HG03097 (cell line): ENCODE data around the gene PISD.
"Not testable (repeated sequence)": the region's sequence is repeated elsewhere in the genome, so short reads cannot be mapped to it uniquely, and the experiment has no call there.

Experiments
- ATAC-seq: cut with Tn5 transposase; IDR thresholded peaks from one replicate; pipeline ENCODE4 v1.9.1; 2021; ENCODE audit not compliant: unreplicated experiment, low FRiP score

PISD gene

DNA sequence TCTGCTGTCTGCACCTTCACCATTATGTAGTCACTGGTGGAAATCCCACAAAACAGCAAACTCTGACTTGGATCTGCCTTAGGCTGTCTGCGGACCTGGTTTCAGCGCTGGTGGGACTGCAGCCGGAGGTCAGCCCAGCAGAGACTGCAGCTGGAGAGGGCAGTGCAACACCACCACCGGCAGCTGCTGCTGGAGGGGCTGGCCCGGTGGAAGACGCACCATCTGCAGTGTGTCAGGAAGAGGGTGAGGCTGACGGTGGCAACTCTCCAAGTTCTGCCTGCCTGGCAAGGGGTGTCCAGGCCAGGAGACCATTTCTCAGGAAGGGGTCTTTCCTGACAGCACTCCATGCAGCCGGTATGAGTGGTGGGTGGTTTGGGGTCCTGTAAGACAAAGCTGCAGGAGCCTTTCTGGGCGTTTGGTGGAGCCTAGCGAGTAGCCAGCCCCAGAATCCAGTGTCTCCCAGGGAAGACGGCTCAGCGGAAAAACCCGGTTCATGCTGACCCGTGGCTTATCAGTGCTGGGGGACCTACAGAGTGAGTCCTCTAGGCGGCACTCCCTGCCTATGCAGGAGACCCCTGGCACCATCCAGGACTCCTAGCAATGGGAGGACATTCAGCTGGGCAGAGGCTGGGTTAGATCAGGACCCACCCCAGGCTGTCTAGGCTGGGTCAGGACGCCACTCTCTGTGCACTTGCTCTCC is 50.8 kb downstream of the PISD start:
- ATAC-seq: no peak

DNA sequence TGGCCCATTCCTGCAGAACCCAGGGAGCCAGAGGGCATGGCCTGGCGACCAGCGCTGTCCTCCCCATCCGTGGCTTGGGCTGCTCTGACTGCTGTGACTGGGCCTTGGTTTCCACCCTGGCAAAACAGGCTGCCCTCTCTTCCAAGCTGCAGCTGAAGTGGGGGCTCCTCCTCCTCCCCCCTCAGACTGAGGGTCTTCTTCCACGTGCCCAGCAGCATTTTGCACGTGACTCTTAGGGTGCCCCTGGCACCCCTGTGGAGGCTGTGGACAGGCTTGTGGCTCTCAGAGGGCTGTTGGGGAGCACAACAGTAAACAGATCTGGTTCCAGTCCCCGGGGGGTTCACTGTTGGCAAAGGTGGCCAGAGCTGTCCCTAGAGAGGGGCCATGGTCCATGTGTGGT is 51.4 kb downstream of the PISD start:
- no peak for ATAC-seq

DNA sequence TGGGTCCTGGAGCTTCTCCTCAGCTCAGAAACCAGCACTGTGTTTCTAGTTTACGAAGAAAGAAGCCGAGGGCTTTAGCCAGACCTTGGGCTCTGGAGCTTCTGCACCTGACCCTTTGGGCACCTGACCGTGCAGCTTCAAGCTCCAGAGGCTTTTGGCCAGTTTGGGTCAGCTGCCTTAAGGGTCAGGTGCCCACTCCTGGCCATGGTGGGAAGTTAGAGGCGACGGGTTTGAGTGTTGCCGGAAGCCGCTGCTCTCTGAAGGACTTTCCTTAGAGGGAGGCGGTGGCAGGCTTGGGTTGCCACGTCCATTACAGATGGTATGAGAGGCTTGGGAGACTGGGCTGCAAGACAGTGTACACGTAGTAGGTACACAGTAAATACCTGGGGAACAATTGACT is 52.3 kb downstream of the PISD start:
- ATAC-seq: no peak

DNA sequence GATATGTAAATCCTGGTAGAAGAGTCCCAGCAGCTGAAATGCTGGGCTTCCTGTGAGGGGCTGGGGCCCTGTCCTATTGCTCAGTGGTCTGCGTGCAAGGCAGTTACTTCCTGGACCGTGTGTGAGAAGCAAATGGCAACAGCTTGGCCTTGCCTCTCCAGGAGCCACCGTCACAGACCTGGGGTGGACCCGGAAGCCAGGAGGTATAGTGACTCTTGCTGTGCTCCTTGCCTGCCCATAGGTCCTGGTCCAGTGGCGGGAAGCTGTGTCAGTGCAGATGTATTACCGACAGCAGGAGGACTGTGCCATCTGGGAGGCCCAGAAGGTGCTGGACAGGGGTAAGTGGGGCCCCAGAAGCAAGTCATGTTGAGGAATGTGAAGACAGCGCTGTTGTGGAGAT is 54.3 kb downstream of the PISD start:
- ATAC-seq: no peak

DNA sequence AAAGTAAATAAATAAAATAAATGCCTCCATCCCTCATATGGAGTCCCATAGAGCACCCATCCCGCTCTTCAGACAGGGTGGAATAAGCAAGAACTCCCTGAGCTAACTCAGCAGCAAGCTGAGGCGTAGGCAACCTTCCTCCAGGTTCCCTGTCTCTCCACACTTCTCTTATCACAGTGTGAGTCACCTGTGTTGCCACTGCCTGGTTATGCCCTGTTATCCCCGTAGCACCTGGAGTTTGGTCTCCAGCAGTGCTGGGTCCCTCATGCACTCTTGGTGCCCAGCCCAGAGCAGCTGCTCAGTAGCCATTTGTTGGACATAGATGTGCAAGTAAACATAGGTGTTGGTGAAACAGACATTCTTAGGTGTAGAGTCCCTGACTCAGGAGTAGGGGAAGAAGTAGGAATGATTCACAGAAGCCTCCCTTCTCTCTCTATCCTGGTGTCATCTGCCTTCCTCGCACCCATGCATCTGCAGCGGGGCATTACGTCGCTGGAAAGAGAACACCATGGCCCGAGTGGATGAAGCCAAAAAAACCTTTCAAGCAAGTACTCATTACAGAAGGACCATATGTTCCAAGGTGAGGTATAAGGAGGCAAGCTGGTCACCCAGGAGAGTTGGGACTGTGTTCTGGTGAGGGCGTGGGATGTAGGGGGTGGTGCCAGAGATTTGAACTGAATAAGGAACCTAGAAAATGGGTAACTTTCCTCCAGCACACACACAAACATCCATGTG is 56.0 kb downstream of the PISD start:
- ATAC-seq: no peak

DNA sequence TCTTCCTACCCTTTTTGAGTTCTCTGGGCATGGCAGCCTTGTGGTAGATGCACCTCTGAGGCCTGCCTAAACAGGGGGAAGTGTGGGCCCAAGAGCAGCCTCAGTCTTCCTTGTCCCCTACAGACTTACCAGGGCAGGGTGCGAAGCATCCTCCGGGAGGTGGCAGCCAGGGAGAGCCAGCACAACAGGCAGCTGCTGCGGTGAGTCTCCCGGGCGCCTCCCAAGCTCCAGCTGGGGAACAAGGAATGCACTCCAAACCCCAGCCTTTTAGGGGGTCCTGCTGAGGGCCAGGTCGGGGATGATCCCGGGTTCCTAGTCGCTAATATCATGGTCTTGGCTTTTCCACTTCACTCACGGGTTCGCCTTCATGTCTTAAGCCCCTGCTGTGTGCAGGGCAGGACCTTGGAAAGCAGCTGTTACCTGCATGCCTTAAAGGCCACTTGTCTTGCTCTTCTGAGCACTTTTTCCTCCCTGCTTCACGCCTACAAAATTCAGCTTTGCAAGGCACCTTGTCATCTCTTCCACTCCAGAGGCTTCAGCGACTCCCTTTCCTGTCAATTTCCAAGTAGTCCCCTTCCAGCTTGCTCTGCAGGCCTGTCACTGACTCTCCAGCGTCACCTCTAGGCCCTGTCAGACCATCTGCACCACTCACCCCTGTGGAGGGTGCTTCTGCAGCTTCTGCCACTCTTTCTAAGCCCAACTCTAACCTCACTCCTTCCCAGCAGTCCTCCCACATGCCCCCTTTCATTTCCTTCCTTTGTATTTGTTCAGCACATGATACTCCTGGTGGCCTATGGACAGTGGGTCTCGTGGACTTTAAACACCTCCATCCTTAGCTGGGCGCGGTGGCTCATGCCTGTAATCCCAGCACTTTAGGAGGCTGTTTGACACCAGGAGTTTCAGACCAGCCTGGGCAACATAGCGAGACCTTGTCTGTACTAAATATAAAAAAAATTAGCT is 57.0 kb downstream of the PISD start:
- ATAC-seq: no peak

DNA sequence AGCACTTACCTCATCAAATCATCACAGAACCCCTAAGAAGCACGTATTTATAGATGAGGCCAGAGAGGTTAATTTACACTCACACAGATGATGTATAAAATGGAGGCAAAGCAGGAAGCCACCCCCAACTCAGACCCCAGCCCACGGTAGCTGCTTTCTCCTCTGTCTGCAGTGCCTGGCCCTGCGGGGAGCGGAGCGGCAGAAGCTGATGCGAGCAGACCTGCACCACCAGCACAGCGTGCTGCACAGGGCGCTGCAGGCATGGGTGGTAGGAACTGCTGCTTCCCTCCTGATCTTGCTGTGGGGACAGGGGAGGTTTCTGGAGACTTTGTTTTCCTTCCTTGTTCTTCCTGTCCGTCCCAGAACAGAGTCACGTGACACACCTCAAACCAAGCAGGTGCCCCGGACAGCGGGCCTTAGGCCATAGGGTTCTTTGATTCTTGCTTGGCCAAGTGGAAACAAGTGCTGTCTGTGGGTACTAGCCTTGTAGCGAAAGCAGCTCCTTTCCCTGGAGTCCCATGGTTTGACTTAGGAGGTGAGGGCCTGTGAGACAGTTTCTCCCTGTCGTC is 57.8 kb downstream of the PISD start:
- ATAC-seq: no peak

DNA sequence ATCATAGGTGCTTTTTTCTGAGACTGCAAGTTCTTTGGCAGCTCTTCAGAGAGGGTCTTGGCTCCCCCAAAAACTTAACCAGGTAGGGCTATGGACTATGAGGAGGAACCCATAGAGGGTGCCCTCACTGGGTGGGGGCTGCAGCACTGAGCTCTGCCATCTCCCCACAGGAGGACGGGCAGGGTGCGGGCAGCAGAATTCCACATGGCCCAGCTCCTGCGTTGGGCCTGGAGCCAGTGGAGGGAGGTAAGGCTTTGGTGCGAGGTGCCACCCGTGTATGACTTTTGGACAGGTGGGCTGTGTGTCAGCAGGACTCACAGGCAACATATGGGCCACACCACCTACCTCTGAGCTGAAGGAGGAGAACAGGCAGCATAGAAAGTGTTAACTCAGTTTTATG is 58.4 kb downstream of the PISD start:
- ATAC-seq: no peak

DNA sequence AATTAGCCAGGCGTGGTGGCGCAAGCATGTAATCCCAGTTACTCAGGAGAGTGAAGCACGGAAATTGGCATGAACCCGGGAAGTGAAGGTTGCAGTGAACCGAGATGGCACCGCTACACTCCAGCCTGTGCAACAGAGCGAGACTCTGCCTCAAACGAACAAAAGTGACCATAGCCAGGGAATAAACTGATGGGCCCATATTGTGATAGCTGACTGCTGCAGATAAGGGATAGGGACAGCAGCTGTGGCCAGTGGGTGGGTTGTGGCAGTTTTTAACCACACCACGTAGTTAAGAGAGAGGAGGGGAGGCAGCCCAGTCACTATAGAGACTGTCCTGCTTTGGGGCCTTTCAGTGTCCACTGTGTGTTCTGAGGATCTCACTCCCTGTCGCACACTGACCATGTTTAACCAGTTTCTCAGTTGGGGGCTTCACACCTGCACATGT is 58.9 kb downstream of the PISD start:
- ATAC-seq: no peak

DNA sequence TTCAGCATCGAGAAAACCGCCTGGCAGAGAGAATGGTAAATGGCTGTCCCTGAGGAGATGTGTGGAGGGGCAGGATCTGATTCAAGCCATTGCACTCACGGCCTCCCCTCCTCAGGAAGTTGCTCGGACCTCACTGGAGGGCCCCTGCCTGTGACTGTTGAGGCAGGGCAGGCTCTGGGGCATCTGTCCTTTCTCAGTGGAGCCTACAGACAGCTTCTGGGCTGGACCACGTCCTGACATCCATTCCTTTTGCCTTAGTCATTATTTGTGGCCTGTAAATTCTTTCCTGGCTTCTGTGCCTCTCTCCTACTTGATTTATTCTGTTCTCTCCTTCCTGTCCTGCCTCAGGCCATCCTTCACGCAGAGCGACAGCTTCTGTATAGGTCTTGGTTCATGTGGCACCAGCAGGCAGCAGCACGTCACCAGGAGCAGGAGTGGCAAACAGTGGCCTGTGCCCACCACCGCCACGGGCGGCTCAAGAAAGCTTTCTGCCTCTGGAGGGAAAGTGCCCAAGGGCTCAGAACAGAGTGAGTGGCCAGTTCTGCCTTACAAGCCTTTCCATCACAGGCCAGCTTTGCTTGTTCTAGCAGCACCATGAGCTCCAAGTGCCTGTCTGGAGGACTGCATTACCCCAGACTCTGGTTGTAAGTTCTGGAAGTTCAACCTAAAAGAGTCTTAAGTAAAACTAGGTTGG is 59.6 kb downstream of the PISD start:
- ATAC-seq: no peak

DNA sequence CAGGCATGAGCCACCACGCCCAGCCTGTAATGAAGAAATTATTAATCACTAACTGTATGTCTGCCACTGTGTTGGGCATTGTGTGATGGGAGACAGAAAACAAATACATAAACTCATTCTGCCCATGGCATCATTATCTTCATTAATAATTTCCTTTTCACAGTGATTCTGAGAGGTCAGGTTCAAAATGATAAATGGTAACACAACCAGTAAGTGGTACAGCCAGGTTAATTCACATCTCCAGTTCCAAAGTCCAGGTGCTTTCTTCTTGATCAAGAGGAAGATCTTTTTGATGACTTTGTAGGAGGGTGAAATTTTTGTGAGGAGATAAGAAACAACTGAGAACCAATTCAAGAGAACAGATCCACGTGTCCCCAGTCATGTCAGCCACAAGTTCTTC is 66.7 kb downstream of the PISD start:
- no peak for ATAC-seq

DNA sequence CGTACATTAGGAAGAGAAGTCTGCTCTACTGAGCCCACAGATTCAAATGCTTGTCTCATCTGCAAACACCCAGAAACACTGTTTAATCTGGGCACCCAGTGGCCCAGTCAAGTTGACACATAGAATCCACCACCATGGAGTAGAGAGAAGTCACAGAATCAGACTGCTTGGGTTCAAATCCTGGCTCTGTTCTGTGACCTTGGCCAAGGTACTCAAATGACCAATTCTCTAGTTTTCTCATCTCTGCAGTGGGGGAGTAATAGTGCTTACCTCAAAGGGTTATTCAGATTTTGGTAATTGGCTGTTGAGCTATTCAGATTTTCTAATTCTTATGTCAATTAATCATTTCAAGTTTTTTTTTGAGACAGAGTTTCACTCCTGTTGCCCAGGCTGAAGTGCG is 71.9 kb downstream of the PISD start:
- not testable (repeated sequence) for ATAC-seq

DNA sequence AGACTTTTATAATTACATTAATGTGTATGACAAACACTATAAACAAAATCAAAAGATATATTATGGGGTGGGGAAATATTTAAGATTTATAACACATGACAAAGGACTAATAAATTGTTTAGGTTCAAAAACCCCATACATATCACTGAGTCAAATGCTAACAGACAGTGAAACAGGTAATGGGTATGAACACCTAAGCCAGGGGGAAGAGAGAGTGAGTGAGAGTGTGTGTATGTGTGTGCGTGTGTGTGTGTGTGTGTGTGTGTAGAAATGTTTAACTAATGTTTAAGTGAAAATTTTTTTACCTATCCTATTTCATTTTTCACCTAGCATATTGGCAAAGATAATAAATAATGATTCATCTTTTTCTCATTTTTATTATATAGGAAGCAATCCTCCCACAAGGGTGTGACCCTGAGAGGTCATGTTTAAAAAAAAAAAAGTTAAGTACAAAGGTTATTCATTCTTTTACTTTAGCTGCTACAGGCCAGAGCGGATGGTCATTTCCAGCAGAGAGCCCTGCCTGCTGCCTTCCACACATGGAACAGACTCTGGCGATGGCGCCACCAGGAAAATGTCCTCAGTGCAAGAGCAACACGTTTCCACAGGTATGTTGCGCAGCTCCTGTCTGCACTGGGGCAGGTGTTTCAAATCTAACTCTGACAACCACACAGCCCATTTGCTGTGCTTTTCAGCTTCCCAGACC is 72.9 kb downstream of the PISD start:
- no peak for ATAC-seq

DNA sequence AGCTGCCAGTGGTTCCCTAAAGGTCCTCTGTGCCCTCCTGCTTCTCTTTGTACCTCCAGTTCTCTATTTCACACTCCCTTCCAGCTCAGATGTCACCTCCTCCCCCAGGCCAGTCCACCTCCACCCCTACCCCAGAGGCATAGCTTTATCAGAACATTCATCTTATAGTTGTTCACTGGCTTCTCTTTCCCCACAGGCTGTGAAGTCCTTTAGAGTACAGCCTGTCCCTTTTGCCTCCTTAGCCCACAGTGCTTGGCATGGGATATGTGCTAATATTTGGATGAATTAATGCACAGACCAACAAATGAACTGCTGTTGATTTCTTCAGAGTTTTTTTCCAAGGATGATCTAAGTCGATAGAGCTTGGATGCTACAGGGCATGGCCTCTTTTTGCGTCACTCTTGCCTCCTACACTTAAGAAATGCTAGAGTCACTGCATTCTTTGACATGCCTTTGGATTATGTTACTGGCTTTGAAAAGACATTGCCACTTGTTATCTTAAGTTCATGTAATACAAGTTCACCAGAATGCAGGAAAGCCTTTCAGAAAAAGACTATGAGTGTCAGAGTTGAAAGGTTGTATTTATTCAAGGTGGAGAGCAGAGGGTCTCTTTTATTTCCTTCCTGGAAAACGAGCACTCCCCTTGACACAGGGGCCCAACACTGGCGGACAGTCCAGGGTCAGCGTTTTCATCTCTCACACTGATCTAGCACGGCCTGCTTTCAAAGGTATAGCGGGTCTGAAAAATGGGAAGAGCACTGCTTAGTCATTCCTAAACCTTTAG is 75.7 kb downstream of the PISD start:
- no peak for ATAC-seq

DNA sequence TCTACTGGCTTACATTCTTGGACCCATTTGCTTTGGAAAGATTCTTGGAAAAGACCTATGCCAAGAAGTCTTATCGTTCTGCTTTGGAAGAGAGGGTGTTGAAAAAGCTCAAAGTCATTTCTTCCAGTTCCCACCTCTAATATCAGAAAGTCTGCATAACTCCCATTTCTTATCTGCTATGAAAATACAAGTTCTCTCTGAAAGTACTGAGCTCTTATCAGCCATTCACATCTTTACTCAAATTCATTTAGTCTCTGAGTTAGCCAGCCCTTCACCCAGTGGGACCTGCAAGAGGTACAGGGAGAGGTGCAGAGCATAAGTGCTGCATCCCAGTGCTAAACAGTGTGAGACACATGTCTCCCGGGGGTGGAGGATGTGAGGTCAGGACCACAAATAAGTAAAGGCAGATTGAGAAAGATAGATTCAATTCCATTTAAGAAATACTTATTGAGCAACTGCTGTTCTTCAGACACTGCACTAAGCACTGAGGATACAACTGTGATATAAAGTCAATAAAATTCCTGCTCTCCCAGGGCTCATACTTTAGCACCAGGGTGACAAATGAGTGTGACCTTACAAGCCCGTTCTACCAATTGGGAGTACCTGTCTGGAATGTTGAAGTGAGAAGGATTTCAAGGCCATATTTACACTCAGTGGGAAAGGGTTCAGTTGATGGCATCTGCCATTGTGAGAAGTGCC is 76.7 kb downstream of the PISD start:
- ATAC-seq: no peak

DNA sequence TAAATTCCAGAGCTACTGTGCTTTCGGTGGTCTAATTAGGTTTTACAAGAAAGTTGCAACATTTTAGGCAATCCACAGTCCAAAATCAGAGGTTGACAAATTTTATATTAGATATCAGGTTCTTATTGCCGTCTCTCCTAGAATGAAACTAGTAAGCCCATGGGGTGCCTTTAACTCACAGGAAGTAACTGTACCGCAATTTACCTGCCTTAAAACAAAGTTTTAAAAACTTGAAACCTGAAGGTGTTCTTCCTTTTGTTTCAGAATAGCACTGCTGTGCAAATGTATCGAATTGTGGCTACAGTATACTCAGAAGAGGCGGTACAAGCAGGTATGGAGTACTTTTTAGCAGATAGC is 77.2 kb downstream of the PISD start:
- ATAC-seq: no peak

DNA sequence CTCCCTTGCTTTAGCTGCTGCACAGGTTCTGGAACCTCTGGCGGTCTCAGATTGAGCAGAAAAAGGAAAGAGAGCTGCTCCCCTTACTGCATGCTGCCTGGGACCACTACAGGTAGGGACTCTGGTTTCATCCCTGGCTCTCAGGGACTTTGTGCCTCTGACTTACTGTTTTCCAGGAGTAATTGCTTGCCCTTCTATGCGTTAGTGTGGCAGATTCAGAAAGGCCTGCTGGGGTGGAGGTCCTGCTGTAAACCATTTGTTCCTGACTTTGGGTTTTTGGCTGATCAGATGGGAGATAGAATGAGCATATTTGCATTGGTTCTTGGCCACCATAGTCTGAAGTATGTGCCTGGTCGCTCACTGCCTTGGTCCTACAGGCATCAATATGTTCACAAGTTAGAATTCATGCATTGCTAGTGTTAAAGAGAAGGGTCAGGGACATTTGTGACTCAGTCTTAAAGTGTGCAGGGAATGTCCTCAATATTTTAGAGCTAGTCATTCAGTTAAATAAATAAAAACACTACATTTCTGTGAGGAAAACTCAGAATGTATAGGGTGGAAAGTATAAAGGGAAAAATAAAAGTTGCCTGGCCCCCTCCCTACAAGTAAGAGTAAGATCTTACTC is 78.0 kb downstream of the PISD start:
- no peak for ATAC-seq

DNA sequence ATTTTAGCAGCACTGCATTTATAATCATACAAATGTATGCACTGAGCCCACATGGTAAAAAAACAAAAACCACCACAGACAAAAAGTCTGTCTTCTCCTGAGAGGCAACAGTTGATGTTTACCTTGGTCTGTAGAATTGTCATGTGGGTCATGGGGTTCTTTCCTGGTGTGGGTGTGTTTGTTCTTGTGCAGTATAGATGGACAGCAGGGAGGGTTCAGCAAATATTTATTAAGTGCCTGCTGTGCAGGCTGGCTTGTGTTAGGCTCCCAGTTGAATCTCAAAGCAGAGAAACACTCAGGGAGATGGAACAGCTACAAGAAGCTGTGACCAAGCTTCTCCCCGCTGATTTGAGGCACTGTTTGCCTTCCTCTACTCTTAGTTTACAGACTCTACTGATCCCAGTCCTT is 82.2 kb downstream of the PISD start:
- ATAC-seq: no peak
